Amniotic epithelial cell (primary cell): ENCODE measurements around the gene OR5K1.

Source experiments
- DNase-seq: peaks from one replicate; pipeline ENCODE4 v3.0.0-alpha.2; 2010; ENCODE audit warnings: low read depth

The OR5K1 gene

GRCh38 chr3:98462901-98463300, at the start of gene OR5K1:
Gene OR5K1 (plus strand): TSS chr3:98463201. CDS start chr3:98469577, 6,376 bp downstream.
- no peak for DNase-seq

- DNase-seq: no peak
Observed at GRCh38 chr3:98432575-98432974, 30.4 kb upstream of the OR5K1 start.

GRCh38 chr3:98433764-98434163, 29.2 kb upstream of the OR5K1 start:
- no peak for DNase-seq

- DNase-seq: no peak
Observed at GRCh38 chr3:98434412-98434811, 28.6 kb upstream of the OR5K1 start.

- DNase-seq: no peak
Observed at GRCh38 chr3:98440283-98440682, 22.7 kb upstream of the OR5K1 start.

GRCh38 chr3:98445949-98446406, 17.0 kb upstream of the OR5K1 start:
- no peak for DNase-seq

GRCh38 chr3:98449606-98450193, 13.3 kb upstream of the OR5K1 start:
- DNase-seq: no peak

- no peak for DNase-seq
Observed at GRCh38 chr3:98450372-98450771, 12.6 kb upstream of the OR5K1 start.

- no peak for DNase-seq
Observed at GRCh38 chr3:98453827-98454226, 9.2 kb upstream of the OR5K1 start.

GRCh38 chr3:98454929-98455328, 8.1 kb upstream of the OR5K1 start:
- peak; percentile 34 for DNase-seq

GRCh38 chr3:98457543-98457942, 5.5 kb upstream of the OR5K1 start:
- DNase-seq: no peak

GRCh38 chr3:98460220-98460619, 2.8 kb upstream of the OR5K1 start:
- no peak for DNase-seq

GRCh38 chr3:98482717-98483482, 19.9 kb downstream of the OR5K1 start:
- no peak for DNase-seq

- no peak for DNase-seq
Observed at GRCh38 chr3:98483626-98484025, 20.6 kb downstream of the OR5K1 start.

- DNase-seq: no peak
Observed at GRCh38 chr3:98497381-98497780, 34.4 kb downstream of the OR5K1 start, which contains the start of gene OR5K2. Gene OR5K2 (plus strand): TSS chr3:98497681. CDS start chr3:98497681, 0 bp downstream.

GRCh38 chr3:98500019-98500418, 37.0 kb downstream of the OR5K1 start:
- peak; percentile 26 for DNase-seq

GRCh38 chr3:98501270-98501669, 38.3 kb downstream of the OR5K1 start:
- no peak for DNase-seq

GRCh38 chr3:98501863-98502576, 39.0 kb downstream of the OR5K1 start:
- no peak for DNase-seq

- DNase-seq: peak; percentile 75
Observed at GRCh38 chr3:98504539-98504938, 41.5 kb downstream of the OR5K1 start.

GRCh38 chr3:98508582-98508981, 45.6 kb downstream of the OR5K1 start:
- no peak for DNase-seq

GRCh38 chr3:98512576-98512975, 49.6 kb downstream of the OR5K1 start:
- no peak for DNase-seq

GRCh38 chr3:98513091-98513511, 50.1 kb downstream of the OR5K1 start:
- peak; percentile 94 for DNase-seq

- DNase-seq: no peak
Observed at GRCh38 chr3:98513736-98514135, 50.7 kb downstream of the OR5K1 start.
